Right cardiac atrium (tissue), 5 donors: Measurements from ENCODE around the gene ZBTB44. TPM values are rescaled to one million over a fixed set of nuclear protein-coding genes. Genes with fewer than 3 reads are reported as not detected.
"Not testable (repeated sequence)": the region's sequence is repeated elsewhere in the genome, so short reads cannot be mapped to it uniquely, and the experiment has no call there.

Experiments
- ATAC-seq, 2 donors: fragments of 200-7000 bp; cut with Tn5 transposase; one replicate each; pipeline versions ENCODE4 v1.8.0 to v1.9.1; 2020; ENCODE audit warnings: moderate library complexity in 2 of 2, mild to moderate bottlenecking in 1 of 2
- DNase-seq, 3 donors: peaks; one replicate each; pipeline ENCODE4 v3.0.0-alpha.2; 2020
- H3K27ac ChIP-seq: one replicate; pipeline ENCODE4 v1.5.1; 2013; ENCODE audit warnings: mild to moderate bottlenecking, low read length, control low read depth, moderate library complexity
- H3K27me3 ChIP-seq: one replicate; pipeline ENCODE4 v1.6.1; 2013; ENCODE audit not compliant: control insufficient read depth, insufficient read depth
- H3K4me1 ChIP-seq: one replicate; pipeline ENCODE4 v1.6.1; 2013; ENCODE audit warnings: low read length; ENCODE audit not compliant: control insufficient read depth, insufficient read depth
- H3K4me3 ChIP-seq: one replicate; pipeline ENCODE4 v1.5.1; 2013; ENCODE audit warnings: low read length, control low read depth
- H3K9me3 ChIP-seq: one replicate; pipeline ENCODE4 v1.6.1; 2013; ENCODE audit warnings: low read length; ENCODE audit not compliant: control insufficient read depth
- WGBS: extraction: QIAGEN DNeasy Blood & Tissue Kit; methylation state at CpG from one replicate; pipeline ENCODE4 v1.1.7; 2013; 5-methylcytosine and 5-hydroxymethylcytosine counted together
- intact Hi-C, 4 donors: fragments of 100-400 bp; cut with DNase I; formaldehyde crosslinking; loops; one replicate each; pipeline versions ENCODE4 v1.11.0 to v1.14.0; 2022 to 2023
- polyA plus RNA-seq: library from polyadenylated mRNA; stranded (reverse); fragments of 200-250 nt; gene quantifications from one replicate; pipeline ENCODE4 v1.2.3, GENCODE V29; 2013
- total RNA-seq, 4 donors: library from RNA; stranded (reverse); fragmentation: NEBNext Ultra II Directional; extraction: Animal tissue kit (Norgen Biotek cat#: 25700); gene quantifications; one replicate each; pipeline ENCODE4 v1.2.1, GENCODE V29; 2021
- donor health status: healthy with polysubstance abuse.
- donor health status: DM: no; HTN: yes; CAD: no.
- donor health status: DM: no; HTN: no; CAD: no.
- donor health status: DM: no; HTN: yes; CAD: no; lungs with severe emphysema.
- donor health status: DM: yes; HTN: yes; CAD: no.

The ZBTB44 gene
- total and polyA plus RNA-seq, 5 donors = 16.2 to 47.0 (median 45.6) TPM

DNA sequence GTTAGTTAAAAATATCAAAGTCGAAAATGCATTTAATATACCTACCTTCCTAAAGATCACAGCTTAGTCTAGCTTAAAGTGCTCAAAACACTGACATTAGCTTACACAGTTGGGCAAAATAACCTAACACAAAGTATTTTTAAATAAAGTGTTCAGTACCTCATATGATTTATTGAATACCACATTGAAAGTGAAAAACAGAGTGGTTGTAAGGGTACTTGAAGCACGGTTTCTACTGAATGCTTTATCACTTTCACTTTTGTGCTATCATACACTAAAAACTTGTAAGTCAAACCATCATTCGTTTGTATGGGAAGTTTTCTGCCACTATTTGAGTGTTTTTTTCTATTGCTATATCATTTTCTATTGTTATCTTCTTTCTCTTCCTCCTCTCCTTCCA lies 36.6 kb downstream of the ZBTB44 start:
- intact Hi-C loops = no loop called here
- ATAC-seq = no peak
- DNase-seq = no peak
- H3K4me1 ChIP-seq = no peaks in the 10 kb centered on the region
- H3K27ac ChIP-seq = no peak overlapping the region
- no peaks in the 10 kb centered on the region for H3K9me3 ChIP-seq
- no peak overlapping the region for H3K4me3 ChIP-seq
- H3K27me3 ChIP-seq = no peaks in the 10 kb centered on the region
- 91% methylated on average over 3 of the region's 3 CpGs for WGBS

DNA sequence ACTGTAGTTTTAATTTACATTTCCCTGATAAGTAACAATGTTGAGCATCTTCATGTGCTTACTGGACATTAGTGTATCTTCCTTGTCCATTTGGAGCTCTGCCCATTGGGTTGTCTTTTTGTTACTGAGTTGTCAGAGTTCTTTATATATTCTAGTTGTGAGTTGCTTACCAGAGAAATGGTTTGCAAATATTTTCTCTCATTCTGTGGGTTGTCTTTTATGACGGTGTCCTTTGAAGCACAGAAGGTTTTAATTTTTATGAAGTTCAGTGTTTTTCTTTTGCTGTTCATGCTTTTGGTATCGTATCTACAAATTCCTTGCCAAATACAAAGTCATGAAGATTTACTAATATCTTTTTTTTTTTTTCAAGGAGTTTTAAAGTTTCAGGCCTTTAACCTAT lies 42.4 kb downstream of the ZBTB44 start:
- no peak for DNase-seq
- no peak overlapping the region for H3K4me3 ChIP-seq
- no peaks in the 10 kb centered on the region for H3K9me3 ChIP-seq
- H3K27ac ChIP-seq = no peak overlapping the region
- no peak for ATAC-seq
- H3K4me1 ChIP-seq = no peaks in the 10 kb centered on the region
- no peaks in the 10 kb centered on the region for H3K27me3 ChIP-seq
- intact Hi-C loops = no loop called here
- WGBS = 76% methylated on average over 2 of the region's 2 CpGs

DNA sequence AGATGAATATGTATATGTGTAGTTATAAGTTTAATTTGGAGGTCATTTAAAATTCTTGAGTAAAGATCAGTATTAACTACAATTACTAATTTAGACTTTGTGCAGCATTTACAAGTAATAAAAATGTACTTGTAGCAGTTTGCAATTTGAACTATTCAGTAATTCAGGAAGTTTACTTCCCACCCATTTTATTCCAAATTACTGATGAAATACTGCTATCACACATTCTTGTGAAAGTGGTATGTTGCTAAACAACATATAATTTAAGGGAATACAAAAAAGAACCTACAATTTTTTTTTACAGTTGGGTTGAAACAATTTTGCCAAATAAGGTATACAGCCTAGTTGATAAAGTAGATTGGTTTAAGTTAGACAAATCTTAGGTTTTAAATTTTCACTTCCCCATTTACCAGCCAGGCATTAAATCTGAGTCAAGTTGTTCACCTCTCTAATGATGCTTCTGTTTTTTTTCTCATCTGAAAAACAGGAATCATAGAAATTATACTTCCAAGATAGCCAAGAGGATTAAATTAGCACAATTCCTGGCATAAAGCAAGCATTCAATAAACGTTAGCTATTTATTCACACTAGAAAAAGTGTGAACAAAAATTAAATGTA lies 45.3 kb downstream of the ZBTB44 start:
- 40% methylated on average over 1 of the region's 1 CpG for WGBS
- intact Hi-C loops = no loop called here
- Histone ChIP-seq H3K4me1 (peaks cover 2% of the 10 kb centered on the region), H3K27ac (no peak overlapping the region), H3K4me3 (no peak overlapping the region), H3K9me3 (no peaks in the 10 kb centered on the region), H3K27me3 (no peaks in the 10 kb centered on the region)
- ATAC-seq = no peak
- DNase-seq = no peak

DNA sequence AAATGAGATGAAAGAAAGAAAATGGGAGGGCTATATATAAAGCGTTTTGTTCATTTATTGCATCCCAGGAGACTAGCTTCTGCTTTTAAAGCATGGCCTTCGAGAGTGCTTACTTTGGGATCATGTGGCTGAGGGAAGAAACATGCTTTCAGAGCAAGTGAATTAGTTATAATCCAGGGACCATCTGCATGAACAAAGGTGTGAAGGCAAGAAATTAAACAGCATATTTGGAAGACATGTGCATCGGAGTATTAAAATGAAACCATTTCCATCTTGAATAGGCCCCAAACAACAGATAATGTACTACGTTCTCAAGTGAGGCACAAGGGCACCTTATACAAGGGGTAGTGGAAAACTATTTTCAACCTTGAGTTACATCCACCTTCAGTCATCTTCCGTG lies 51.4 kb downstream of the ZBTB44 start:
- no peaks in the 10 kb centered on the region for H3K27me3 ChIP-seq
- WGBS = 84% methylated on average over 5 of the region's 5 CpGs
- no peak overlapping the region for H3K27ac ChIP-seq
- DNase-seq = no peak
- H3K4me1 ChIP-seq = peaks cover 3% of the 10 kb centered on the region
- intact Hi-C loops = no loop called here
- ATAC-seq = no peak
- no peaks in the 10 kb centered on the region for H3K9me3 ChIP-seq
- H3K4me3 ChIP-seq = no peak overlapping the region

DNA sequence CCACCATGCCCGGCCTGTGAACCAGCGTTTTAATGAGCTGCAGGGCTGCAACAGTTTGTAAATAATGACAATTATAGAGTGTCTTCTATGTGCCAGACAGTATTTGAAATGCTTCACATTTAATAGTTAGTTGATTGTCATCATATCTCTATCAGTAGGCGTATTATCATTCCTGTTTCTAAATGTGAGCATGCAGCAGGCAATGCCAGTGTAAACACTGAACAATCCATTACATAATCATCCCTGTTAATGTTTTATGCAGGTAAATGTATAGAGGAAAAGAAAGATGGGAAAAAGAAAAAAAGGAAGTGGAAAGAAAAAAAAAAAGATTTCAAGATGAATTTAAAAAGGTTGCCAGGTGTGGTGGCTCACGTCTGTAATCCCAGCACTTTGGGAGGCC lies 52.3 kb downstream of the ZBTB44 start:
- H3K9me3 ChIP-seq = no peaks in the 10 kb centered on the region
- no peak overlapping the region for H3K27ac ChIP-seq
- no peaks in the 10 kb centered on the region for H3K27me3 ChIP-seq
- intact Hi-C loops = no loop called here
- ATAC-seq = no peak
- H3K4me1 ChIP-seq = peaks cover 3% of the 10 kb centered on the region
- DNase-seq = no peak
- 80% methylated on average over 4 of the region's 4 CpGs for WGBS
- no peak overlapping the region for H3K4me3 ChIP-seq

DNA sequence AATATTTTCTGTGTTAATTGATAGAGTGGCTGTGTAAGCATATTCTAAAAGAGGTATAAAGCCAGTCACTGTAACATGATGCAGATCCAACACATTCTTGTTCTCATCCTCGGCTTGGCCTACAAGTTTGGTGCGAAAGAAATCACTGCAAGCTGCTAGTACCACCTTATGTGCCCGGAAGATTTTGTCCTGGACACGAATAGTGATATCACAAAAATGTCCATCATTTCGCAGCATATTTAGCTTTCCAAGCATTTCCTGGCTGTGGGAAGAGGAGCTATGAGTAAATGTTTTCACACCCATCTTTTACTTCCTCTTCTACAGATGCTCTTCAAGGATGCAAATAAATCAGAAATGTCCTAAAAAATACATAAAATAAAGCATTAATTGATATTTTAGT lies 53.1 kb downstream of the ZBTB44 start:
- ATAC-seq = no peak
- Histone ChIP-seq H3K27me3 (no peaks in the 10 kb centered on the region), H3K4me1 (peaks cover 3% of the 10 kb centered on the region), H3K4me3 (no peak overlapping the region), H3K9me3 (no peaks in the 10 kb centered on the region), H3K27ac (no peak overlapping the region)
- WGBS = 71% methylated on average over 5 of the region's 5 CpGs
- DNase-seq = no peak
- intact Hi-C loops = no loop called here

DNA sequence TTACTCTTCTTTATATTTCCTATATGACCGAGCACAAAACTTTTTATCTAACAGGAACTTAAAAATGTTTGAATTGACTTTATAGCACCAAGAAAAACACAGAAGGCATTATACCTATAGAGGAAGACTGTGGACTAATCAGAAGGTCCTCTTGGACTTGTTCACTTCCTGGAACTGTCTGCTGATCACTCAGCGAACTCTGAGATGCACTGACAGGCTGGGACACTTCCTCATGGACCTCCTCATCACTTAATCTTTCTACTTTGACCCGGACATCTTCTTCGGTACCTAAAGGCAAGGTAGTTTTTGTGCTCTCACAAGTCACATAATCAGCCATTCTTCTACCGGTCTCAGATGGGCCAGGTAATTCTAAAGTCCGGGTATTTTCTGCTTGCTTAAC lies 54.0 kb downstream of the ZBTB44 start:
- Histone ChIP-seq H3K9me3 (no peaks in the 10 kb centered on the region), H3K4me1 (peaks cover 3% of the 10 kb centered on the region), H3K27me3 (no peaks in the 10 kb centered on the region), H3K27ac (no peak overlapping the region), H3K4me3 (no peak overlapping the region)
- 94% methylated on average over 6 of the region's 6 CpGs for WGBS
- intact Hi-C loops = no loop called here
- DNase-seq = no peak
- ATAC-seq = no peak

DNA sequence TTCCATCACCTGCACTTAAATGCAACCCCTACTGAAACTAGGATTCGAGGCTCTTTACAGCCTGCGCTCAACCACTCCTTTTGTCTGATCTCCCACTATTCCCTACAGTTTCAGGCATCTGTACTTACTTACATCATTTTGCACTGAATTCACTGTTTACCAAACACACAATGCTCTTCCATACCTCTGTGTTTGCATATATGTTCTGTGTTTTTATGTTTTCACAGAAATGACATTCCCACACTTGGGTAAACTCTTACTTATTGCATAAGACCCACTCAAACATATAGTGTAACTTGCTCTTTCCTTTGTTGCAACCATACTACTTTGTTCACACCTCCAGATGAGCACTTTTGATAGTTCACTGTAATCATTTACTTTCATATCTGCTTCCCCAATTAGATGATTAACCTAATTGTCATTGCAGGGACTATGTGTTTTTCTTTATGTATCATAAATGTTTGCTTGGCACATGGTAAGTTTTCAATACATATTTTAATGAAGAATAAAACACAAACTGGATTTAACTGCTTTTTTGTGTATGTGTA lies 54.6 kb downstream of the ZBTB44 start:
- H3K27ac ChIP-seq = no peak overlapping the region
- intact Hi-C loops = no loop called here
- ATAC-seq (no peak), DNase-seq (no peak)
- 97% methylated on average over 2 of the region's 2 CpGs for WGBS
- H3K4me3 ChIP-seq = no peak overlapping the region
- H3K9me3 ChIP-seq = no peaks in the 10 kb centered on the region
- no peaks in the 10 kb centered on the region for H3K27me3 ChIP-seq
- peaks cover 1% of the 10 kb centered on the region for H3K4me1 ChIP-seq

DNA sequence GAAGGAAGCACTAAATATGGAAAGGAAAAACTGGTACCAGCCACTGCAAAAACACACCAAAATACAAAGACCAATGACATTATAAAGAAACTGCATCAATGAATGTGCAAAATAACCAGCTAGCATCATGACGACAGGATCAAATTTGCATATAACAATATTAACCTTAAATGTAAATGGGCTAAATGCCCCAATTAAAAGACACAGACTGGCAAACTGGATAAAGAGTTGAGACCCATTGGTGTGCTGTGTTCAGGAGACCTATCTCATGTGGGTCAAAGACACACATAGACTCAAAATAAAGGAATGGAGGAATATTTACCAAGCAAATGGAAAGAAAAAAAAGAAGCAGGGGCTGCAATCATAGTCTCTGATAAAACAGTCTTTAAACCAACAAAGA lies 63.0 kb downstream of the ZBTB44 start:
- 96% methylated on average over 1 of the region's 1 CpG for WGBS
- intact Hi-C loops = not testable (repeated sequence)

DNA sequence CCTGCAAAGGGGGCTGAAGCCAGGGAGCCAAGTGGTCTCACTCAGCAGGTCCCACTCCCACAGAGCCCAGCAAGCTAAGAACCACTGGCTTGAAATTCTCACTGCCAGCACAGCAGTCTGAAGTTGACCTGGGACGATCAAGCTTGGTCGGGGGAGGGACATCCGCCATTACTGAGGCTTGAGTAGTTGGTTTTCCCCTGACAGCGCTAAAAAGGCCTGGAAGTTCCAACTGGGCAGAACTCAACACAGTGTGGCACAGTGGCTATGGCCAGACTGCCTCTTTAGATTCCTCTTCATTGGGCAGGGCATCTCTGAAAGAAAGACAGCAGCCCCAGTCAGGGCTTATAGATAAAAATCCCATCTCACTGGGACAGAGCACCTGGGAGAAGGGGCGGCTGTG lies 64.8 kb downstream of the ZBTB44 start:
- 93% methylated on average over 5 of the region's 5 CpGs for WGBS
- H3K9me3 ChIP-seq, H3K4me3 ChIP-seq, H3K27ac ChIP-seq, intact Hi-C loops, H3K4me1 ChIP-seq, DNase-seq, ATAC-seq, H3K27me3 ChIP-seq: not testable (repeated sequence)

More for the DNA sequence above, 63.0 kb downstream of the ZBTB44 start:
- DNase-seq, H3K4me1 ChIP-seq, H3K27ac ChIP-seq, H3K4me3 ChIP-seq, H3K9me3 ChIP-seq, H3K27me3 ChIP-seq, ATAC-seq: not testable (repeated sequence)

DNA sequence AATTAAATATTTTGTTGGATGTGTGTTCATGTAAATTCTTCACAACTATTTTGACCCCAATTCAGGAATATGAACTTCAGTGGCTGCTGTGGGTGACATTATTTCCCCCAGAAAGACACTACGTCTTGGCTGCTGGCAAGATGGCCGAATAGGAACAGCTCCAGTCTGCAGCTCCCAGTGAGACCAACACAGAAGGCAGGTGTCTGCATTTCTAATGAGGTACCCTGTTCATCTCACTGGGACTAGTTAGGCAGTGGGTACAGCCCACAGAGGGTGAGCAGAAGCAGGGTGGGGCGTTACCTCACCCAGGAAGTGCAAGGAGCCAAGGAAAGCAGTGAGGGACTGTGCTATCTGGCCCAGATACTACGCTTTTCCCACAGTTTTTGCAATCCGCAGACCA lies 65.3 kb downstream of the ZBTB44 start:
- DNase-seq (no peak), ATAC-seq (no peak)
- Histone ChIP-seq H3K4me1 (peaks cover 3% of the 10 kb centered on the region), H3K27me3 (no peaks in the 10 kb centered on the region), H3K4me3 (no peak overlapping the region), H3K9me3 (no peaks in the 10 kb centered on the region), H3K27ac (no peak overlapping the region)
- WGBS = 93% methylated on average over 5 of the region's 5 CpGs
- intact Hi-C loops = no loop called here

DNA sequence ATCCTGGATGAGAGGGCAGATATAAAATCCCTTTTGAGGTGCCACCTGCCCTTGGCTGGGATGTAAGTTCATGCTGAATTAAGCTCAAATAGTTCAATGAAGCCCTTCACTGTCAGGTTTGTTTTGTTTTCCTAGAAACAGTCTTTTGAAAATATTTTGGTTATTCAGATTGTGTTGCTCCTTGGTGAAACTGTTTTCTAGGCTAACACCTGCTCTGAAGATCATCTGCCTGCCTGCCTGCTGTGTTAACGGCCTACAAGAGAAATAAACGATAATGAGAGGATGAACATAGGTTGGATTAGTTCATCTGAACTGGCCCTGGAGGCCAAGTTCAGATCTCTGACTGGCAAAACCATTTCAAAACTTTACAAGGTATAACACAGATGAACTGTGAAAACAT lies 67.4 kb downstream of the ZBTB44 start:
- Histone ChIP-seq H3K27ac (no peak overlapping the region), H3K9me3 (no peaks in the 10 kb centered on the region), H3K4me1 (peaks cover 5% of the 10 kb centered on the region), H3K4me3 (no peak overlapping the region), H3K27me3 (no peaks in the 10 kb centered on the region)
- DNase-seq (no peak), ATAC-seq (no peak)
- intact Hi-C loops = no loop called here
- 77% methylated on average over 2 of the region's 2 CpGs for WGBS
